GM13977 (cell line): Measurements from ENCODE around the gene PGR.

ENCODE experiments used
- DNase-seq: peaks from one replicate; pipeline ENCODE4 v3.0.0; 2012; ENCODE audit warnings: low spot score
- in situ Hi-C: fragments of 300-500 bp; cut with MboI; formaldehyde crosslinking; loops from one replicate; pipeline ENCODE4 v1.12.0; 2022; ENCODE audit warnings: low sequenced_read_pairs, low pct_unique_long_range_greater_than_20kb, mixed read lengths, inconsistent platforms; ENCODE audit not compliant: unreplicated experiment
- TF ChIP-seq, protein P1 (sequence below): IDR thresholded peaks from 2 replicates; pipeline ENCODE4 v1.5.1; 2012; ENCODE audit warnings: mild to moderate bottlenecking, control low read depth; ENCODE audit not compliant: insufficient read depth; ENCODE audit errors: extremely low read depth, missing control alignments

PGR gene

DNA sequence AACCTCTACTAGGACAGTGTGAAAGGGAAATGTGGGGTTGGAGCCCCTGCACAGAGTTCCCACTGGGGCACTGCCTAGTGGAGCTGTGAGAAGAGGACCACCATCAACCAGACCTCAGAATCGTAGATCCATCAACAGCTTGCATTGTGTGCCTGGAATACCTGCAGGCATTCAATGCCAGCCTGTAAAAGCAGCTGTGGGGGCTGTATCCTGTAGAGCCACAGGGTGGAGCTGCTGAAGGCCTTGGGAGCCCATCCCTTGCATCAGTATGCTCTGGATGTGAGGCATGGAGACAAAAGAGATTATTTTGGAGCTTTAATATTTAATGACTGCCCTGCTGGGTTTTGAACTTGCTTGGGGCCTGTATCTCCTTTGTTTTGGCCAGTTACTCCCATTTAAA is 46.3 kb downstream of the PGR start:
- no peak for DNase-seq
- in situ Hi-C loops = no loop called here
- TF ChIP-seq, protein P1, sequence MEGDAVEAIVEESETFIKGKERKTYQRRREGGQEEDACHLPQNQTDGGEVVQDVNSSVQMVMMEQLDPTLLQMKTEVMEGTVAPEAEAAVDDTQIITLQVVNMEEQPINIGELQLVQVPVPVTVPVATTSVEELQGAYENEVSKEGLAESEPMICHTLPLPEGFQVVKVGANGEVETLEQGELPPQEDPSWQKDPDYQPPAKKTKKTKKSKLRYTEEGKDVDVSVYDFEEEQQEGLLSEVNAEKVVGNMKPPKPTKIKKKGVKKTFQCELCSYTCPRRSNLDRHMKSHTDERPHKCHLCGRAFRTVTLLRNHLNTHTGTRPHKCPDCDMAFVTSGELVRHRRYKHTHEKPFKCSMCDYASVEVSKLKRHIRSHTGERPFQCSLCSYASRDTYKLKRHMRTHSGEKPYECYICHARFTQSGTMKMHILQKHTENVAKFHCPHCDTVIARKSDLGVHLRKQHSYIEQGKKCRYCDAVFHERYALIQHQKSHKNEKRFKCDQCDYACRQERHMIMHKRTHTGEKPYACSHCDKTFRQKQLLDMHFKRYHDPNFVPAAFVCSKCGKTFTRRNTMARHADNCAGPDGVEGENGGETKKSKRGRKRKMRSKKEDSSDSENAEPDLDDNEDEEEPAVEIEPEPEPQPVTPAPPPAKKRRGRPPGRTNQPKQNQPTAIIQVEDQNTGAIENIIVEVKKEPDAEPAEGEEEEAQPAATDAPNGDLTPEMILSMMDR = no peak

DNA sequence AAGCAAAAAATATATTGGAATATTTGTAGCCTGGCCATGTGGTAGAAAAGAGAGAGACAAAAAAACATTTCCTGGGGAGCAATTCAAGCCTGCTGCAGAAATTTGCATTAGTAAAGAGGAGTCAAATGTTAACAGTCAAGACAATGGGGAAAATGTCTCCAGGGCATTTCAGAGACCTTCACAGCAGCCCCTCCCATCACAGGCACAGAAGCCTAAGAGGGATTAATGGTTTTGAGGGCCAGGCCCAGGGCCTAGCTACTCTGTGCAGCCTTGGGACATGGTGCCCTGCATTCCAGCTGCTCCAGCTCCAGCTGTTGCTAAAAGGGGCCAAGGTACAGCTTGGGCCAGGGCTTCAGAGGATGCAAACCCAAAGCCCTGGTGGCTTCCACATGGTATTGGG is 46.8 kb downstream of the PGR start:
- in situ Hi-C loops = no loop called here
- TF ChIP-seq, protein P1 = no peak
- no peak for DNase-seq

DNA sequence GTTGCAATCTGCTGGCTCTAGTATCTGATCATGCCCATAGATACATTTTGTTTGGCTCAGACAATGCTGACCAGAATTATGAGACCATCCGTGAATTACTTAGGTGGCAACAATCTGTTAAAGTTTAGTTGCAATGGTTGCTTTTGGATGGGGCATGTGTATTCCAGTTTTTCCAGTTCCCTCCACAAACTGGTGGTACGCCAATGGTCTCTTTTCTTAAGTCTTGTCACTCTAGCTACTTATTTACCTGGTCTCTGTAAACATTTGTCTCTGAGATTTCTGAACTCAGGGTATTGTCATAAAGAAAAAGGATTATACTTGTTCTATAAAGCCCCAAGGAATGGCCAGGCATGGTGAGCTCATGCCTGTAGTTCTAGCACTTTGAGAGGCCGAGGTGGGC is 65.9 kb downstream of the PGR start:
- TF ChIP-seq, protein P1 = no peak

DNA sequence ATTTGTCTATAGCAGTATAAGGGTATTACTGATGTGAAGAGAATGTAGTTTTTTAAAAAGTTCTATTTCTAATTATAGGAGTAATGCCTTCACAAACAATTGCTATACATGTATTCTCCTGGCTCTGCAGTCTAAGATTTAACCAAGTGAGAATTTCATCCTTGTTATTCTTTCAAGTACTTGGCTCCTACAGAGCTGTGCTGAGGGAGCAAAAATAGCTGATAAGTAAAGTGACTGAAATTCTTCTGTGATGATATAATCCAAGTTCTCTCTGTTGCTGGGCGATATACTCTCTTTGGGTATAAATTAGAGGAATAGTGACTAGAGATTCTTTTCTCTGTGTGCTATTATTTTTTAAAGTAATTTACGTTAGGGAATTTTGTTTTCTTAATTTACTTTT is 68.0 kb downstream of the PGR start:
- TF ChIP-seq, protein P1 = no peak
- DNase-seq = no peak
- in situ Hi-C loops = no loop called here

More for the DNA sequence above, 65.9 kb downstream of the PGR start:
- in situ Hi-C loops = no loop called here
- no peak for DNase-seq

DNA sequence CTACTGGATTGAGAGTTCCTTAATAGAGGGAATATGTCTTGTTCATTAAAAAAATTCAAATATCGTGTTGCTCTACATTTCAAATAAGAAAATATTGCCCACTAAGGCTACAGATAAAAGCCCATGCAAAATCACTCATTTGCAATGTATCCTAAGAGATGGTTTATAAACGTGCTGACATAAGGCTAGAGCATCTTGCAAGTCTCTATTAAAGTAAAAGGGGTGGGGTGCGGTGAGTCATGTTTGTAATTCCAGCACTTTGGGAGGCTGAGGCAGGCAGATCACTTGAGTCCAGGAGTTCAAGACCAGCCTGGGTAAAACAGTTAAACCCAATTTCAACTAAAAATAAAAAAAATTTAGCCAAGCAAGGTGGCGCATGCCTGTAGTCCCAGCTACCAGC is 70.3 kb downstream of the PGR start:
- in situ Hi-C loops = no loop called here
- TF ChIP-seq, protein P1 = no peak
- no peak for DNase-seq

DNA sequence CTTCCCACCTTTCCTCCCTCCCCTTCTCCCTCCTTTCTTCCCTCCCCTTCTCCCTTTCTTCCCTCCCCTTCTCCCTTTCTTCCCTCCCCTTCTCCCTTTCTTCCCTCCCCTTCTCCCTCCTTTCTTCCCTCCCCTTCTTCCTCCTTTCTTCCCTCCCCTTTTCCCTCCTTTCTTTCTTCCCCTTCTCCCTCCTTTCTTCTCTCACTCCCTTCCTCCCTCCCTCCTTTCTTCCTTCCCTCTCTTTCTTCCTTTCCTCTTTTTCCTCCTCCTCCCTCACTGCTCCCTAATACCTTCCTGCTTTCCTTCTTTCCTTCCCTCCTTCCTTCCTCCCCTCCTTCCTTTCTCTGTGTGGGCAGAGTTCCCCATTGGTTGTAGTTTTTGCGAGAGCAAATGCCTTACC is 76.1 kb downstream of the PGR start:
- DNase-seq = no peak
- in situ Hi-C loops = no loop called here

More for the DNA sequence above, 76.1 kb downstream of the PGR start:
- TF ChIP-seq, protein P1 = no peak
